Erythroblast (primary cell): ENCODE measurements around the gene EFNB2.

Experiments
- GATA1 ChIP-seq: IDR thresholded peaks from 2 replicates; pipeline ENCODE4 v1.6.1; 2011; ENCODE audit warnings: low read depth, mild to moderate bottlenecking, control low read depth, low read length, moderate library complexity
- POLR2A ChIP-seq: IDR thresholded peaks from 2 replicates; pipeline ENCODE4 v1.6.1; 2011; ENCODE audit warnings: mild to moderate bottlenecking, low read length

- no peak for TF ChIP-seq POLR2A
- no peak for TF ChIP-seq GATA1
Measured at GRCh38 chr13:106493533-106494220, 41.8 kb downstream of the EFNB2 start.
